ENCODE data around the gene ELP4.

Gene ELP4

DNA sequence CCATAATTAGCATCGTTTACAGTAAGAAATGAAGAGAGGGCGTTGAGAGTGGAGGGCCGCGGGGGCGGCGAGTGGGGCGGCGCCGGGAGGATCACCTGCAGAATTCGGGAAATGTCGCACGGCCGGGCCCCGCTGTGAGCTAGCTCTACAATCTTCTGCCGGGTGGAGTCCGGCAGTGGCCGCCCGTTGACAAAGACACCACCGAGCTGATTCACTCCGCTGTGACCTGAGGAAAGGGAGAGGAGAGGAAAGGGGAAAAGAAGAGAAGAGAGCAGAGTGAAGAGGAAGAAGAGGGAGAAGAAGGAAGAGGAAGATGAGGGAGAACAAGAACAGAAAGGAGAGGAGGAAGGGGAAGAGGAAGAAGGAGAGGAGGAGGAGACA, 293.0 kb downstream of the ELP4 start:
- DNase-seq = no peak

DNA sequence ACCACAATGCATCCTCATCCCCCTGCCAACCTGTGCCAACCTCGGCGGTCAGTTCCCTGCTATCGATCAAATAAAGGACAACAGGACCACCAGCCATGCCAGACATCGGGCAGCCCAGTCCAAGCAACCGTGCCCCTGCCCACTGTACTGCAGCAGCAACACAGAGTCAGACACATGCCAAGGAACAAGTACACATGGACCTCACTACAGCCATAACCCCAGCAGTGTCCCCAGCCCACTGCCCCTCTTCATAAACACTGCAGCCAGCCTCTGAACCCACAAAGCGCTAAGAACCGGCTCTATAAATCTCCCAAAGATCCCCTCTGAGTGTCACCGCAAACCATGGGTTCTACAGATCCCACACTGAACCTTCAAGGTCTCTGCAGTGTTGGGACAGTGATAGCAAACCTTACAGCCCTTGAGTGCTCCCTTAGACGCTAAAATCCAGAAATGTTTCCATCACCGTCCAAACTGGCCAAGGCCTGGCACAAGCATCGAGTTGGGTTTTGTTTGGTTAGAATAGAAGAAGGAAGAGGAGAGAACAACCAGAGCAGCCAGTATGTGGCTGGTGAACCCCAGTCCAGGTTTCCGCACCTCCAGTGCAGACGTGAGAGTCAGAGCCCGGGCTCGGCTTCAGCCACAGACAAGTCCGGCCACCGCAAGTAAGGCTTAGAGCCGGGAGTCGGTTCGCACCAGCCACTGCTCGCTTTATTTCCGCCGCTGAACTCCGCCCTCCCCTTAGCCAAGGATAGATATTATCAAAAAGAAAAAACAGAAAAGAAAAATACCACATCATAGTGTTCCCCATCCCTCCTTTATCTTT, 293.6 kb downstream of the ELP4 start:
- DNase-seq = no peak

DNA sequence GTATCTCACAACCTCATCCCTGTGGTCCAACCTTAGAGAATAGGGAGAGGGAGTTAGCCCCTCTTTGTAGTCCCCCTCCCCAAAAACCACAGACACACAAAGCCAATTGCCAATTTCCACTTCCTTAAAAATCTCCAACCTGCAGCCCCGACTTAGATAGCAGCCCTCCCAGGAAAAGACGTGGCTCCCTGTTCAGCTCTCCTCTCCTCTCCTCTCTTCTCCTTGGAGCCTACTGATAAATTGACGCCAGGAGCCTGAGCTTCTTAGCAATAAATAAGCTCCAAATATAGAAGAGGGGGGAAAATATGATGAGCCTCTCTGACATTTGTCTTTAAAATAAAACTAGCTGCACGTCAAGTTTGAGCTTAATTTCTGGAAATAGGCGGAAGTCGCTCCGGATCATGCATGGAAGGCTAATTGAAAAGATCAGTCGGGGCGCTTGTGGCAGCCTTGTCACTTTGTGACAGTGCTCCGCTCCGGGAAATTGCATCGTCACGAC, 294.3 kb downstream of the ELP4 start:
- DNase-seq = no peak

DNA sequence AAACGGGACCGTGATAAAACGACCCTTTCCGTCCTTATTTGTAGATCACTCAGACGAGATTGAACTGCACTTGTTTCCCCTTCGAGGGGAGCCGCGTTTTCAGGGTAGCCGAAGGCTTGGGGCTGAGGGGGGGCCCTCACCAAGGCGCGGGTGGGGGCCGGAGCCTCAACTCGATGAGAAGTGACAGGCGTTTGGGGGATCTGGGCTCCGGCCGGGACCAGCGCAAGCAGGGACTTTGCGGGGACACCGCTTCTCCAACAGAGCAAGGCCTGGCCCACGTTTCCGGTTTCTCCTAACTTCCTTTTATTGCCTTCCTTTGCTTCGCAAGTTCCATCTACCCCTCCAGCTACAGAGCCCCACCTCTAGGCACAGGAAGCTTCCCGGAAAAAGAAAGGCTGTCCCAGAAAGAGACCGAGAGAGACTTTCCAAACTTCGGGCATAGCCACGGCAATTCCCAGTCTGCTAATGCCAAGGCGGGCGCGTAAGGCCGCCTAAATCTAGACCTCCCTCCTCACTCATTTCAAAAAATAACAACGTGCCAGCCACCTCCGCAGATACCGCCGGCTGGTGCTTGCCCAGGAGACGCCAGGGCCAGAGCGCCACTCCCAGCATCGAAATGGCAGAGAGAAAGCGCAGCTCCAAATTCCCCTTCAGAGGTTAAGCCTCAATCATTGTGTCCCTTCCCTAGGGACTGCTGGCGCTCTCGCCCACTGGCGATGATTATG, 294.9 kb downstream of the ELP4 start:
- DNase-seq = no peak

DNA sequence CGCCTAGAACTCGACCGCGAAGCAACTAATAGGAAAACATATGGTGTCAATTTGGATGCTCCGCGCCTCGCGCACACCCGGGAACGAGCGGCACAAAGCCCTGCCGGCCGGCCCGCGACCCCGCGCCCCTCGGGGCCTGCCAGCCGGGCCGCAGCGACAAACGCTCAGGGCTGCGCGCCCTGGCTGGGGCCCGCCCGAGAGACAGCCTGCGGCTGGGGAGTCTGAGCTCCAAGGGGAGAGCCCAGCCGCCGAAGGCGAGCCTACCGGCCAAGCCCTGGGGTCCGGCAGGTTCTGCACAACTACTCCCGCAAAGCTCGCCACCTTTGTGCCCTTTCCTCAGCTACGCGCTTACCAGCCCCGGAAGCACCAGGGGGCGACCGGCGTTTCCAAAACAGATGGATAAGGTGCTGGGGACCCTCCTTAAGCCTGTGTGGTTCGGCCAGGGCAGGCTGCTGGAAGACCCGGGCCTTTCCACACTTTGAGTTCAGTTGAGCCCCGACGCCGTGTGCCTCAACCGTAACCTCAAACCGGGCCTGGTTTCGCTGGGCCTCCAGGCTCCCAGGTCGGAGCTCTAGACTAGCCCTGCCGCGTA, 295.6 kb downstream of the ELP4 start:
- DNase-seq = no peak

DNA sequence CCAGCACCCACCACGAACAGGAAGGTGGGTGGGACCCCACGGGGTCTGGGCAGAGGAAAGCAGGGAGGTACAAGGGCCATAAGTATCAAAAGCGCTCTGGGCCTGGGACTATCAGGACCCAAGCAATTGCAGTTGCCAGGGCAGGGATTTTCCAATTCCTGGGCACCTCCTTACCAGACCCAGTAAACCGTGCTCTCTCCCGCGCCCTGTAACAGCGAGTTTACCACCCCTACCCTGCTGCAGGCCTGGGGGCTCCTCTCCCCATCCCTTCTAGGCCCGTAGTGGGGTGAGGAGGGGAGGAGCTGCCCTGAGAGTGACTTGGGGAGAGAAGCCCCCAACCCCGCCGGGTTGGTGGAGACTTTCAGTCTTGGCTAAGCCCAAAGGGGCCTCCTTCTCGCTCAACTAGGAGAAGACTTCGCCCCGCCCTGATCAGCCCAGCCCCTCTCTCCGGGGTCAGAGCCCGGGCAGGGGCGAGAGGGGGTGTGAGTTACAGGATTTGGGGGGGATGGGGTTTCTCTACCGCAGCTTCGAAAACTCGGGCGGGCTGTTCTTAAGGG, 296.1 kb downstream of the ELP4 start:
- no peak for DNase-seq

DNA sequence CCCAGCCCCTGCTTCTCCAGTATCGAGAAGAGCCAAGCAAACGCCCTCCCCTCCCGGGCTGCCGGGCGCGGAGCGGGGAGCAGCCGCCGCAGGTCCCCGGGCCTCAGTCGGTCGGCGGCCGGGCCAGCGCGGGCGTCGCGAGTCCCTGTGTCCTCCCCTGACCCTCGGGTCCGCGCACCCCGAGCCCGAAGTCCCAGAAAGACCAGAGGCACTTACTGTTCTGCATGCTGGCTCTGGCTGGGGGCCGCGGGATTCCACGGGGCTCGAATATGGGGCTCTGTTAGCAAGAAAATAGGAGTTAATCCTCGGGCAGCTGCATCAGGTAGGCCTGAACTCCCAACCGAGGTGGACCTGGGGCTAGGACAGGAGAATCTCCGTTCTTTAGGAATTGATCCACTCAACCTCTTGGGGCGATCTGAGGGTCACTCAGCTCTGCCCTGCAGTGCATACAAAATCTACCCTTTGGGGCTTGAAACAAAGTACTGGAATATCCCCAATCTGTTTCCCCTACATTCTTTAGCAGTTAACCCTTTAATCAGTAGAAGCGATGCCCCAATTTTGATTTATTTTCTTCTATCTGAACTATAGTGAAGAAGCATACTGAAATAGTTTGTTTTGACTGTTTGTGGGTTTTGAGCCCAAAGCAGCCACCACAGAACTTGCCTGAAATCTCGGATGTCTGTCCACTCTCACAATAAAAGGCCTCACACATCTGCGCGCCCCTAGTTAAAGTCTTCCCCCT, 296.8 kb downstream of the ELP4 start:
- no peak for DNase-seq

DNA sequence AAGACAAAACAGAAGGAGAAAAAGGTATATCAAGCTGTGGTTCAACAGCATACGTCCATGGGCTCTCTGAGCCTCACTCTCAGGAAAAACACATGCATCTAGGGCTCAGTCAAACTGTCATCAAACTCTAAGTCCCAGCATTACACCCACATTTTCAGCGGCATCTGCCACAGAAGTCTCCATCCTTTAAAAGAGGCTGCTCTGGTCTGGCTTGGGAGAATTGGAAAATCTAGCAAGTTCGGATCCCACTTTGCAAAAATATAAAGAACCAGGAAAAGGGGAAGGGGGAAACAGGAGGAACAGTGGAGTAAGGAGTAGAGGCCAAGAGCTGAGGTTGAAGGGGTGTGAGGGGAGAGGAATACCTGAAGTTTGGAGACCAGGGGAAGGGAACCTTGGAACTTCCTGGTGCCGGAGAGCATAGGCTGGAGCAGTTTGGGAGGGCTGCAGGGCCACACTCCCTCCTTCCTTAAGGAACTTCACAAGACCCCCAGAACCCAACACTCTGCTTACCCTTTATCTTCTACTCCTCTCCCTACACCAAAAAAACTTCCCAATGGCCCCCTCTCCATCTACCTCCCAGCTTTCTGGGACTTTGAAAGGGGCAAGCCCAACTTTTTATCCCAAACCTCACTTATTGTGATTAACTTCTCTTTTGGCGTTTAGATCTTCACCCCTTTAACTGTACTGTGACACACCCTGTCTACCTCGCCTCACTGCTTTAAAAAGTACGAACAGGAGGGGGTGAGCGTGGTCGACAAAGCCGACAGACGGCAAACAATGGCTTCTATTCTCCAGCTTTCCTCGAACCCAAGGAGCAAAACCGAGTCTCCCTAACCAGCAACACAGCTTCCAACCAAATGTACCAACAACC, 297.6 kb downstream of the ELP4 start:
- DNase-seq = no peak

DNA sequence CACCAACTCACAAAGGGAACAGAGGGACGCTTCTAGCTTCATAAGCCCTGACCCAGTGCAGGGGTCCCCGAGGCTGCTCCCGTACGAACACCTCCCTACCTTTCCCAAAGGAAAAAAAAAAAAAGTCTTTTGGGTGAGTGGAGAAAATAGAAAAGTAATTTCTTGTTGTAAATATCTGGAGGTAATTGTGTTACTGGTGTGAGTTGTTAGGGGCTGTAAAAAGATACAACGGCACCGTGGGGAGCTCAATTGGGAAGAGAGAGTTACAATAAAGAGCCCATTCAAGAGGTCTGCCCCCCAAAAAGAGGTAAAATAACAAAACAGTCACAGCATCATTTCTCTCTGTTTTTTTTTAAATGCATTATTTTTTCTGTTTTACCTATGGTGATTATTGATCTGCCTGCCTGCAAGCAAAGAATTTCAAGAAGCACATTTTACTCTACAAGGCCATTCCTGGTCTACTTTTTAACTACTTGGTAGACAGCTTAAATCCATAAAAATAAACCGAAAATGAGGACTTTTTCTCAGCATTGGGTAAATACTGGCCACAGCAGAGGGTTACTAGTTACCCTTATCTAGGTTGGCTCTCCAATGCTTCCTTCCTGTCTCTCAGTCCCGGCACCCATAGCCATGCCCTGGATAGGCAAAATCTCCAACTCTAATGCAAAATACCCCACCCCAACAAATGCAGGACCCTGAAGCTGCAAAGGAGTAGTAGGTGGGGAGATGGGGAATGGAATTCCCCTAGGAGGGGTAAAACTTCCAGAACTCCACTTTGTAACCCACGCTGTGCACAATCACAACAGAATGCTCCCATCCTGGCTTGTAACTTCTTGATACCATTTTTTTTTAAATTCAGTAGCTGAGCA, 298.5 kb downstream of the ELP4 start:
- DNase-seq = no peak

DNA sequence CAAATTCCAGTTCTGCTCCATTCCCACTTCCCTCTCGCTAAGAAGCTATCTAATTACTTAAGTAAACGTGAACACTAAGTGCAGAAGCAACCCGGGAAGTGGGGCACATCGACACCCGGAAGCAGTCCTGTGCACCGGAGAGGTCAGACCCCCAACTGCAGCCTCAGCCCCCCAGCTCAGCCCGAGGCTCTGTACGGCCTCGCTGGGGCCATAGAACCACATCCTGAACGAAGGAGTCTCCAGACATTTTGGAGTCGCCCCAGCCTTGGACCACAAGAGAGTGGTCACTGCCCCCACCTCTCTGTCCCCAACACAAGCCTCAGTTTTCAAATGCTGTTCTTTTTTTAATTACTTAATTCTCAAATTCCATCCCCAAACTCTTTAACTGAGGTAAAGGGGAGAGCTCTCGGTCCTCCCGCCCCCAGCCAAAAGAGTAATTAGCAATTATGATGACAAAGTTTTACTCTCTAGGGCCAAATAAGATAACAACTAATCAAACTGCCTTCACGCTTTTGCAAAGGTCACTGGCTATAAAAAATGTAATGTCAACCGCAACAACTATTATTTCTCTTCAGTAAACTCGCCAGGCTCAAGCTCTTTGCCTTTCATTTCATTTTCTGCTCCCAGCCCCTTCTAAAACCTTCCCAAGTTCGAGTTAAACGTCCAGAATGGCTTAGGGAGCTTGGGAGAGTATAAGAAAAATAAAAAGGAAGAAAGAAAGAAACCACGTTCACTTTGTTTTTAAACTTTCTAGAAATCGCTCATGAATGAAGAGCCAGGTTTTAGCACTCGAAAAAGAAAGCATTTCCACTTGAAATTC, 299.4 kb downstream of the ELP4 start:
- no peak for DNase-seq

DNA sequence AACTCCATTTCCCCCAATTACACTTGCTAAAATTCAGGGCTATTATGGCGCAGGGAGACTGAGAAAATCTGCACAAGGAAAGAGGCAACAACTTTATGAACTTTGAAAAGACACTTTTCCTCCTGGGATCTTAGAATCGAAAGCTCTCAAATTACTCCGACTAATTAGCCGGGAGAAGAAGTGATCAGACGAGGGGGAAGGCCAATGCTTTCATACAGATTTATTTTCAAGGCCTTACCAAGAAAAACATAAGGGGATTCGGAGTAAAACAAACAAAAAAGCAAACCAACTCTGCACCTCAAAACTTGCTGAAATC, 299.9 kb downstream of the ELP4 start:
- DNase-seq = no peak

DNA sequence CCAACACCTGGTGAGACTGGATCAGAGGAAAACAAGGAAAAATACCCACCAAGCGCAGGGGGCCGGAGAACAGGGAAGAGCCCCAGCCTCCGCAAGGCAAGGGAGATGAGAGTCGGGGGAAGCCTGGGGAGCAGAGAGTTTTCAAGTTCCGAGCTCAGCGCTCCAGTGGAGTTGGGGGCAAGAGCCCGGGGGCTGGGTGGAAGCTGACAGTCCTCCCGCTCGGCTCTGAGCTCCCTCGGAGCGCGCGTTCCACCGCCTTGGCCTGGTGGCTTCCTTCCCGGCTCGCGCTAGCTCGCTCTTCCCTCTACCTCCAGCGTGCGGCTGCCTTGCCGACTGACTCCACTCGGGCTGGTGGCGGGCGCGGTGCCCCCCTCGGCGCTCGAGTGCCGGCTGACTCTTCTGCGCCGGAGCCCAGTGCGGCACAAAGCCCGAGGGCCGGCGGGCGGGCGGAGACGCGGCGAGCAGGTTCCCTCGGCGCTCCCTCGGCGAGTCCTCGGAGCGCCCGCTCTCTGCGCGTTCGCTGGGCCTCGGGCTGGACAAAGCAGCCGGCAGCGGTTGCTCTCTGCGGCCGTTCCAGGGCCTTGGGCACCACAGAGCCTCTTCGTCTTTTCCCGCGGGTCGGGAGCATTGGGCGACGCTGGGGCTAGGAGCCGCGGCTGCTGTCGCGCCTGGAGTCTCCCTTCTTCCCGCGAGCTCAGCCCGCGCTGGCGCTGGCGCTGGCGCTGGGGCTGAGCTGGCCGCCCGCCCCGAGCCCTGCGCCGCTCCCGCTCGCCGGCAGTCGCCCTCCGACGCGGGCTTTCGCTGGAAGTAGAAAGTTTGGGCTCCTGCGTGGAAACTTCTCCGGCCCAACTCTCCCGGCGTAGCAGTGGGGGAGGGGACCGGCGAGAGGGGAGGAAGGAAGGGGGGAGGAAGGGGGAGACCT, 300.6 kb downstream of the ELP4 start:
- no peak for DNase-seq

DNA sequence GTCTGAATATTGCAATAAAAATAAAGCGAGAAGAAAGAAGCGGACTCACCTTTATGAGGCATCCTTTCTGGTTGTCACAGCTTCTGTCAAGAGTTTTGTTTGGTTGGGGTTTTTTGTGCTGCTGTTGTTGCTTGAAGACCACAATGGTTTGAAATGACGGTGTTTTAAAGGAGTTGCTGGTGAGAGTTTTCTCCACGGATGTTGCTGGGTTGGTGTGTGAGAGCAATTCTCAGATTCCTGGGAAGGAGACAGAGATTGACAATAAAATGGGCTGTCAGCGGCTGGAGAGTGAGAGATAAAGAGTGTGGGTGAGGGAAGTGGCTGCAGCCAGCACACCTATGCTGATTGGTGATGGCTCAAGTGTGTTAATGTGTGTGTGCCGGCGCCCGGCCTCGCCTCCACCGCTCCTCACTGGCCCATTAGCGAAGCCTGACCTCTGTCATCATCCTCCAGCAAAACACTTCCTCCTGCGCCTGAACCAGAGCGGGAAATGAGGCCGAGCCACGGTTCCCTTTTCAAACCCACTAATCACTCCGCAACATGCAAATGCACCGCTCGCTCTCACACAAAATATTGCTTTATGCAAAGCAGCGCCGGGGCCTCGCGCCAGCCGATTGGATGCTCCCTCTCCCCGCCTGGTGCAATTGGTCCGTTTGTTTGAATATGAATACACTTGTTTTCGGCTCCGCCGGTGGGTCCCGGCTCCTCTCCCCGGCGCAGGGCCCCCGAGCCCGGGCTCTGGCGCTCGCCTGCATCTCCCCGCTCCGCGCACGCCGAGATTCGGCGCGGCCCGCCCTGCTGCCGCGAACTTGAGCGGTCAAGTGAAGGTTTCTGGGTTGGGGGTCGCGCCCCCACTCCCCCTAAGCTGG, 301.4 kb downstream of the ELP4 start, which contains the start of gene PAX6:
TSS of gene PAX6 (minus strand) at position 544 of the 869 bp plus-strand sequence. CDS start 4,911 bp downstream, outside the sequence.
- no peak for DNase-seq

DNA sequence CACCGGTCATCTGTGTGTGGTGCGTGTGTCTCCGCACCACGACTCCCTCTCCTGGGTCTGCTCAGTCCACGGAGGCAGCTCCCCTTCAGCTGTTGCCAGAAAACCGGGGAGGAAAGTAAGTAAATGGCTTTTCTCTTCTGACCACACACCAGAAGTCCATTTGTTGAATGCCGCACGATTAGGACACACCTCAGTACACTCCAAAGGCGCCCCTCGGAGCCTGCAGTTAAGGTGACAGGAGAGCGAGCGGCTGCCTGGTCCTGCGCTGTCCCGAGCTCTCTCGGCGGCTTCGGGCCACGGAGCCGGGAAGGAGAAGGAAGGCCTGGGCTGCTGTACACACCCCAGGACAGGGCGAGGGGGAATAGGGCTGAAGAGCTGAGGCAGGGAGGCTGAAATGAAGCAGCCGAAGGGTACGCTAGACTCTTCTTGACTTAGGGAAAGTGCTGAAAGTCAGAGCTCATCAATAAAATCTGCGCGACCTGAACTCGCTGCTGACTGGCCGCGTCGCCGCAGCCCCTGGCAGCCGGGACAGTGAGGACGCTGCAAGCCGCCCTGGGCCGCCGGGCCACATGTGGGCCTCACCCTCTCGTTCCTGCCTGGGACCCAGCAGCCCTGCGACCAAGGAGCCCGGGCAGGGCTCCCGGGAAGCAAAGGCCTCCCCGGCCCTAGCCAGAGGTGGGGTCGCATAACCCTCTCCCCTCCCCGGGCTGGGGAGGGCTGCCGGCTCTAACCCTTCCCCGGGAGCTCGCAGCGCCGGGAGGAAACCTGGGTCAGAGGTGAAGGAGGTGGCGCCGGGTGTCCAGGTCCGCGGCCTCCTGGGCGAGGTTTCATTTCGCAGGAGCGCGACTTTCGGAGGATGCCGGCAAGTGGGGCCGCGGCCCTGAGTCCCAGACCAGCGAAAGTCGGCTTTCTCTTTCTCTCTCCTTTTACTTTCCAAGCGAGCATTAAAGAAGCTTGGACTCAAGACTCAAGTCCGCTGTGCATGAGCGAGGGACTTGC, 303.1 kb downstream of the ELP4 start:
- DNase-seq = no peak

DNA sequence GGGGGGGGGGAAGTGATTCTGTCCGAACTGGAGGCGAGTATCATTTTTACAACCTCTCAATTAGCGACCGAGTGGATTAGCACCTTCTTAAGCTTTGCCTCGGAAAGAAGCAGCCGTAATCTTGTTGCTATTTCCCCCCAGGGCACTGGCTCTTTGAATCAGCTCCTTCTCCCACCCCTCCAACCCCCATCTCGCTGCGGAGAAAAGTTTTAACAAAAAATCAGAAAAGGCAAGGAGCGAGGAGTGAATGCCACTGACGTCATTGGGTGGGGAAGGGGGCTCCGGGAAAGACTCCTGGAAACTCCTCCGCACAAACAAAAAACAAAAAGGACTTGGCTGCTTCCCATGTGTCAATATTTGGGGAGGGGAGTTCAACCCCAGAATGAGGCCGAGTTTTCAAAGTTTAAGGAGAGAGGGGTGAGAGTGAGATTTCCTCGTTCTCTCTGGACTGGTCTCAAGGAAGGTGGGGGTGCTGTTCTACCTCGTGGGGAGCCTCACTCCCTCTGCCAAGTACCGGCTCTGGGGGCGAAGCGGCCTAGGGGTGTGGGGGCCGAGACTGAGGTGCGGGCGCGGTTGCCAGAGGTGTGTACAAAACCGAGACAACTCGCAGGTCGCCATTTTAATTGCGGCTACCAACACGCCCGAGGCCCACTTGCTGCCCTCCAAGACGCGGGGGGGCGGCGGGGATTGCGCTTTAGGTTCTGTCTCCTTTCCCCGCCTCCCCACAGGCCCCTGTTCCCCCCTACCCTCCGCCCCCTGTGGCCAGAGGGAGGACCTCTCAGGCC, 304.0 kb downstream of the ELP4 start:
- DNase-seq = no peak

All from stimulated activated CD4-positive, alpha-beta T cell treated with anti-CD3 and anti-CD28 coated beads, Interleukin-2, amount 100 ng/mL, for 48 hours (primary cell).